Retina (tissue), 1 donor: ENCODE results near the gene INPP5F.
"Not testable (repeated sequence)": the region's sequence is repeated elsewhere in the genome, so short reads cannot be mapped to it uniquely, and the experiment has no call there.

ENCODE experiments used
- DNase-seq: peaks from one replicate; pipeline ENCODE4 v3.0.0-alpha.2; 2016

The INPP5F gene

DNA sequence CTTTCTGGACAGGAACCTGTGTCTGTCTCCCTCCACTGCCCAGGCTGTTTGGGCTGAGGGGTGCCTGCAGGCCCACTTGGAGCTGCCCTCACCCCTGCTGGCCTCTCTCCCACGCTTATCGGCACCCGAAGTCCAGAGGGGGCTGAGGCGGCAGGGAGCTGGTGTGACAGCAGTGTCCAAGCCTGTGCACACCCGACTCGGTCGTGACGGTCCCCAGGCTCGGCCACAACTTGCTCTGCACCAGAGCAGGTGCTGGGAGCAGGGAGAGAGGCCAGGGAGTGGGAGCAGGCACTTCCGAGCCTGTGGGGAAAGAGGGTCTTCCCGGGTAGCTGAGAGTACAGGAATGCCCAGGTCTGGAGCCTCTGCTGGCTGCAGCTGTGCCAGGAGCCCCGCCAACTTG lies 23.0 kb downstream of the INPP5F start:
- no peak for DNase-seq

DNA sequence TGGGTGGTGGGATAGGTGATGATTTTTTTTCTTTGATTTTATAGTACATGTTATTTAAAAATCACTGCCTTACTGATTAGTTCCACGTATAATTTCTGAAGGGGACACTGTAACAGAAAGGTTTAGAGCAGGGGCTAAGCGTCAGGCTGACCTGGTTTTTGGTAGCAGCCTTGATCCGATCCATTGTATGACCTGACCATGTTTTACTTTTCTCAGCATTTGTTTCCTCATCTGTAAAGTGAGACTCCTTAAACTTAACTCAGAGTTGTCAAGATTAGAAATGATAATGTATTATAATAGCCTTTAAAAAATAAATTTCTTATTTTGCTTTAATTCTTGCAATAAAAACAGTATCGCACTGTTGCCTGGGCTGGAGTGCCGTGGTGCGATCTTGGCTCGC lies 23.6 kb downstream of the INPP5F start:
- no peak for DNase-seq

DNA sequence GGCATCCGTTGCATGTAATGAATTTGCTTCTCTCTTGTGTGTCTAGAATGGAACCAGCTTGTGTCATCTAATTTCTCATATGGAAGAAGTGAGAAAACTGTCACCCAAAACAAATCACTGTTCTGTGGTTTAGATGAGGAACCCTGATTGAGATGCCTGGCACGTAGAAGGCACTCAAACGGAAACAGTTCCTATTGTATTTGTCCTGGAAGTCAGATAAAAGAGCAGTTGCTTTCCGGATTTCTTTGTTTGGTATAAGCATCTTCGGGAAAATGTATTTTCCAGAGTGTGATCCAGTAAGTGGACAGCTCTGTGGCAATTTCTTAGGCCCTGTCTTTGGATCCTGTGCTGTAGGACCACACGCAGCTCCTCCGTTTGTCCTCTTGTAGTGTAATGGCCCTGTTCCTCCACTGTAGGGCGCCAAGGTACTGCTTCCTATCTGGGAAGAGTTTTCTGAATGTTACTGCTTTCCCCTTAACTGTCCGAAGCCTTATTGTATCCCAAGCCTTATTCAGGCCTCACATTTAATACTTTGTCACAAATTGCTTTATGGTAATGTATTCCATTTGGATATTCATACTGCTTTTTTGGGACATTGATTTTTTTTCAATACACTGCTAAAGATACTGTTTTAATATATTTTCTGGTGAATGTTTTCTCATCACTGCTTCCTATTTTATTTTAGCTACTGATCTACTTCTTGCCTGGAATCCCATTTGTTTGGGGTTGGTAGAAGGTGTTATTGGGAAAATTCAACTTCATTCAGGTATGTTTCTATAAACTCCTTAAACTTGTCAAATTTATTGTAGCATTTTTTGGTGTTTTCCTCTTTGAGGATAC lies 24.8 kb downstream of the INPP5F start:
- peak; percentile 66 for DNase-seq

DNA sequence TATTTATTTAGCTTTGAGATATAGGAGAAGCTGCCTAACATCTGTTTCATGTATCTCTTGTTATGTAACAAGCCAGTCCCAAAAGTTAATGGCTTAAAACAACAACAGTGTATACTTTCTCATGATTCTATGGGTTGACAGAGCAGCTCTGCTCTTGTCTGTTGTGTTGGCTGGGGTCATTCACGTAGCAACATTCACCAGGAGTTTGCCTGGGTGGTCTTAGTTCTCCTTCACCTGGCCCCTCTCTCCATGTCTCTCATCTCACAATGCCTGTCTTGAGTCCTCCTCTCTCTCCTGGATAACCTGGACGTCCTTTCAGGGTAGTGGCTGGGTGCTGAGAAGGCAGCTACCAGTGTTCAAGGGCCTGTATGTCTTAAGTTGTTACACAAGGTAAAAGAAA lies 27.5 kb downstream of the INPP5F start:
- DNase-seq: no peak

DNA sequence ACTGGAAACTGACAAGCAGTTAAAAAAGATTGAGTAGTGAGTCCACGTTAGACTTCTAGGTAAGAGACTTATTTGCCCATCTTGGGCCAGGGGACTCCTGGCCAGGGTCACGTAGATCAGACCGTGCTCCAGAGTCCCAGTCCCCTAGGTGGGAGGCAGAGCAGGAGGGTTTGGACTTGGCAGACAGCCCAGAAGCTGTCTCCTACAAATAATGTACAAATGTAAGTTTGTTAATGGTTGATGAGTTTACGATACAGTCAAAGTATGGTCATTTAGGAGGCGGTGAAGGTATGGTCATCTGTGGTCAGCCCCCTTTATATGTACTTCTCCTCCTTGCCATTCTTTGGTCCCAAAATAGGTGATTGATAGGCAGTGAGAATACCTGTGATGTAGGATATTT lies 28.2 kb downstream of the INPP5F start:
- DNase-seq: no peak

DNA sequence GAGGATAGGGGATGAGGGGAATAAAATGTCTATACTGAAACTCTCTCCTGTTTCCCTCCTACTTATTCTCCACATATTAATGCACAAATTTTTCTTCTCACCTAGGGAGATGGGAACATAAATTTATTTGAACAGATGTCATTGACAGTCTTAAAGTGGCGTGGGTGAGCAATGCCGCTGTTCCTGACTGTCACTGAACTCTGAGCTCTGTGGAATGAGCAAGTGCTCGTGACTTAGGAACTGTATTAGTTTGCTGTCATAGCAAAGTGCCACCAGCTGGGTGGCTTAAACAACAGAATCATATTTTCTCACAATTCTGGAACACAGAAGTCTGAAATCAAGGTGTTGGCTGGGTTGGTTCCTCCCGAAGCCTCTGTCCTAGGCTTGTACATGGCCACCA lies 29.1 kb downstream of the INPP5F start:
- DNase-seq: no peak

DNA sequence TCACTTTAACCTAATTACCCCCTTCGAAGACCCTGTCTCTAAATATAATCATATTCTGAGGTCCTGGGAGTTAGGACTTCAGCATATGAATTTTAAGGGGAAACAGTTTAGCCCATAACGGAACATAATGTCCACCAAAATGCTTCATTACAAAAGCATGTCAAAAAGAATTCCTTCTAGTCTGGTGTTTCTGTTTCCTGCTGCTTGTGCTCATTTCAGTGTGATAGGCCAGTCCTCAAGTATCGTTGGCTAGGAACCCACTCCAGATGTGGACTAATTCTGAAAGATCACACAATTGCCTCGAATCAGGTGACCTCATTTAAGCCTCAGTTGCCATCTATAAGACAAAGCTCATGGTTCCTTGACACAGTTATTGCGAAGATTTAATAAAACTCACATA lies 29.6 kb downstream of the INPP5F start:
- no peak for DNase-seq

DNA sequence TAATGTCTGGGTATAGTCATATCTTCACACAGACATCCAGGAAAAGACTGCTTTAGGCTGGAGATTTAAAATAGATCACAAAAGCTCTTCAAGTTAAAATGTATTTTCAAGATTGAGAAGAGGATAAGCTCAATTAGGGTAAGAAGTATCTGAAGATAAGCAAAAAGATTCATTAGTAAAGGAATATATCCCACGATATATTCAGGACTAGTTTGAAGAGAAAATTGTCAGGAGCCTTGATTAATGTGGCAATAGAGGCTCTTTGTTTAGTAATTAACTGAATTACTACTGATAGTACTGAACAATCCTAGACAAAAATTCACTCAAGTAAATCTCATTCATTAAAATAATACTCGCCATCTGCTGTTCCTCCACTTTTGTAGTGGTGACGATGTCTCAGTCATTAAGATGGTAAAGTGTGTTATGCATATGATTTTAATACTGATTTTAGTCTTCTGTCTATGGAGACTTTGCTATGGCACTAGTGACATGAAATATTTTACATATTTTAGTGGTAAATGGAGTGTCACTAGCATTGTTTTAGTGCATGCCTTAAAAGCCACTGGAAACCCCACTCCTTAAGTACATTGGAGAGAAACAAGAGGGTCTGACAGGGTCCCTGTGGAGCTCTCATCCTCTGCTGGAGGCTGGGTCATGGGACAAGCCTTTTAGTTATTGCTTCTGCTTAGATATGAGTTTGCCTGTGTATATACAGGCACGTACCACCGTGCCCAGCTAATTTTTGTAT lies 32.8 kb downstream of the INPP5F start:
- DNase-seq: no peak

DNA sequence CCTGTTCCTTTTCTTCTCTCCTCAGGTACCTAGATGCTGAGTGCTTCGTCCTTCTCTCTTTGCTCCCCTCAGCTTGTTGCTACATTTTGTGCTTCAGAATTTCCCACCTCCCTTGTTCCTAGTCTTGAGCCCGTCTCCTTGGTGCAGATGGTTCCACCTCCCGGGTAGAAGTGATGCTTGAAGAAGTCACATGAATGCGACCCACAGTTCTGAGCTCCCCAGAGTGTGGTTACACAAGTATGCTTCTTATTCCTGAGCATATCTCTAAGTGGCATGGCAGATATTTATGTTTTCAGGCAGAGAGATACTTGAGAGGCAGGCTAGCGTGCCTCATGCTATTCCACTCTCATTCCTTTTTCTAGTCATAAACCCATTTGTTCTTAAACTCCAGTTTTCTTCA lies 34.0 kb downstream of the INPP5F start:
- DNase-seq: no peak

DNA sequence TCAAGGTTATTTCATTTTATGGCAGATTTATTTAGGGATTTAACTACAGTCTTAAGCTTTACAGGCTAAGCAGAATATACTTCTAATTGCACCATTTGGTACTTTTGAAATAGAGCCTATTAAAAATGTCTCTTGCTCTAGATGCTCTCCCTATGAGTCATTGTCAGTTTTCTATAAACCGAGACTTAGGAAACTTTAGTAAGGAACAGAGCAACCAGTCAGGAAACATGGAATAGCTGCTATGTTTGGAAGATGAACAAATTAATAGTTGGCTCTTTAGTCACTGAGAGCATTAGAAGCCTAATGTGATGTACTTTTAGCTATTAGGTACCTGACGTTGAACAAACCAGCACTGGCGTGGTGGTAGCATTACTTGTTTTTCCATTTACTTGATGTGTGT lies 35.3 kb downstream of the INPP5F start:
- no peak for DNase-seq

DNA sequence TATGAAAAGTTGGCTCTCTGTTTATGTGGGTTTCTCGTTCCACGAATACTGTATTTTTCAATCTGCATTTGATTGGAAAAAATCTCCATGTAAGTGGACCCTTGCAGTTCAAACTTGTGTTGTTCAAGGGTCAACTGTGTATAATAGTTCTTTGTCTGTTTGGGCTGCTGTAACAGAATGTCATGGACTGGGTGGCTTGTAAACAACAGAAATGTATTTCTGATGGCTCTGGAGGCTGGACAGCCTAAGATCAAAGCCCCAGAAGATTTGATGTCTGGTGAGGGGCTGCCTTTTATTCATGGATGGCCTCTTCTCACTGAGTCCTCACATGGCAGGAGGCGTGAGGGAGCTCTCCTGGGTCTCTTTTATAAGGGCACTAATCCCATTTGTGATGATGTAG lies 36.2 kb downstream of the INPP5F start:
- DNase-seq: no peak

DNA sequence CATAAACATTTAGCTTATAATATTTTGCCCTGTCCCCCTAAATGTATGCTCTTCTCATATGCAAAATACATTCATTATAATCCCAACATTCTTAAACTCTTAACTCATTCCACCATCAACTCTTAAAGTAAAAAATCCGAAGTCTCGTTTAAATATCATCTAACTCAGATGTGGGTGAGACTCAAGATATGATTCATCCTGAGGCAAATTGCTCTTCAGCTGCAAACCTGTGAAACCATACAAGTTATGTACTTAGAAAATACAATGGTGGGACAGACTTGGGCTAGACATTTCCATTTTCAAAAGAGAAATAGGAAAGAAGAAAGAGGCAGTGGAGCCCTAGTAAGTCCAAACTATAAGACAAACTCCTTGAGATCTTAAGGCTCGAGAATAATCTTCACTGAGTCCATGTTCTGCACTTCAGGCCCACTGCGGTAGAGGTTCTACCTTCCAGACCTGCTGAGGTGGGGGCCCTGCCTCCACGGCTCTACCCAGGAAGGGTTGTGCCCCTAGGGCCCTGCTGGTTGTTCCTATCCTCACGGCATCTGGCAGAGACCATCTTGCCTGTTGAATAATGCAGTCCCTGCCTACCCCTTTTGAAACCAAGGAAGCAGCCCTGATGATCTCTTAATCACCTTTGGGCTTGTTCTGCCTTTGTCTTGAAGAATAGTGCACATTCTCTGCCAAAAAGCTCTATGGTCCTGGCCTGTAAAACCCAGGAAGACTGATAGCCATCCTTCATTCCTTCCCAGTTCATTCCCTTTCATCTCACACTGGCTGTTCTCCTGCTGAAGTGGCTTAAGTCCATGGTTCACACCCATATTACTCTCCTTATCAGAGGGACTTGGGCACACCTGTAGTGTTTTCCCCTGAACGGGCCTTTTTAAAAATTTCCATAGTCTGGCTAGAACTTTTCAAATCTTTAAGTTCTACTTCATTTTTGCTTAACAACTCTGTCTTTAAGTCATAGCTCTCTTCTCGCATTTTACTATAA lies 37.3 kb downstream of the INPP5F start:
- DNase-seq: no peak

DNA sequence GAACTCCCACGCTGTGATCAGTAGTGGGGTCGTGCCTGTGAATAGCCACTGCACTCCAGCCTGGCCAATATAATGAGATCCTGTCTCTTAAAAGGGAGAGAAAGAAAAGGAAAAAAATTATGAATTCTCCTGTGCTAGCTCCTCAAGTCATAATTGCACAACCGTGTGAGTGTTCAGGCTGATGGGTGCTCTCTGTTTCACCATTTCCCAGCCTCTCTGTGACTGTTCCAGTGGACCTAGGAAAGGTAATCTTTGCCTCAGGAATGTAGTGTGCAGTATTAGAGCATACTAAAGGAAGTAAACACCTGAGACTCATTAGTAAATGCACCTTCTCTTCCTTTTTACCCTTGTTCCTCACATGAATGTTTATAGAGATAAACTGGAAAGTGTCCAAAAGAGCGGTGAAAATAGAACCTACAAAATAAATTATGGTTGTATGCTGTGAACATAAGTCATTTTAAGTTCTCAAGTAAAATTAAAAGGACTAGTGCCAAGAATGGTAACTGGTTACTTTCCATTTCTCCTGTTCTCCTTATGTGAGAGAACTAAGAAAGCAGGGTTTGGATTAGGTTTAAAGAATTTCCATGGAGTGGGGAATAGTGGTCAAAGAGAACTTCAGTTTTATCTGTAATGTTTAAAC lies 42.7 kb downstream of the INPP5F start:
- no peak for DNase-seq

DNA sequence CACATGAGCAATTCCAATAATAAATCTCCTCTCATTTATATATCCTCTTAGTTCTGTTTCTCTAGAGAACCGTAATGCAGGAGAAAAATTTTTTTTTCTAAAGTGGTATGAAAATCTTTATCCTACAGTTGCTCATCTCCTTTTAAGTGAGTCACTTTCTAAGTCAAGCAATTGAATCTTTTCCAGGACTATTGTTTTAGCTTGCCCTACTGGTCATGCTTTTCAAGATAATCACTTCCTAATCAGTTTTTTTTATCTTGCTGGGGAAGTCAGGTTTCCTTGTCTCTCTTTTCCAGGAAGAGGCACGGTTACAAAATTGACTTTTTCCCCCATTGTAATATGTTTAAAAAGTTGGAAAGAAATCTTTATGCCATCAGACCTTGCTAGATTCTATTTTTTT lies 44.0 kb downstream of the INPP5F start:
- DNase-seq: no peak

DNA sequence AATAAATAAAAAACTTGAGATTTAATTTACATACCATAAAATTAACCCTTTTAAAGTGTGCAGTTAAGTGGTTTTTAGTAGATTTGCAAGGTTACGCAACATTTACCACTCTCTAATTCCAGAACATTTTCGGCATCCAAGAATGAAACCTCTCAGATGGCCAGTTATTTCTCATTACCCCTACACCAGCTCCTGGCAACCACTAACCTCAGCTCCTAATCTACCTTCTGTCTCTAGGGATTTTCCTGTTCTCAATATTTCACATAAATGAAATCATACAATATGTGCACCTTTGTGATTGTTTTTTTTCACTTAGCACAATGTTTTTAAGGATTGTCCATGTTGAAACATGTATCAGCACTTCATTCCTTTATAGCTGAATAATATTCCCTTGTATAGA lies 45.1 kb downstream of the INPP5F start:
- DNase-seq: no peak

DNA sequence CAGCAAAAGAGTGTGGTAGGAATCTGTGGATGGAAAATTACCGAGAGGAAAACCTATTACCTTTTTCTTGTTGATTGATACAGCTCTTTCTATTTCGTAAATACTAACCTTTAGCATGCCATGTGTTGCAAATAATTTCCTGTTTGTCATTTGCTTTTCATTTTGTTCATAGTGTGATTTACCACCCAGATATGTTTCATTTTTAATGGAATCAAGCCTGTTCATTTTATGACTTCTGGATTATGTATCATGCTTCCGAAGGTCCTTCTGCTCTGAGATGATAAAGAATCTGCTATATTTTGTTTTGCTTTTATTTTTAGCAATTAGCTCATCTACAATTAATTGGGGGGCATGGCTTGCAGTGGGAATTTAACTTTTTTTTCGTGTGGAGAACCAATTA lies 46.5 kb downstream of the INPP5F start:
- no peak for DNase-seq

DNA sequence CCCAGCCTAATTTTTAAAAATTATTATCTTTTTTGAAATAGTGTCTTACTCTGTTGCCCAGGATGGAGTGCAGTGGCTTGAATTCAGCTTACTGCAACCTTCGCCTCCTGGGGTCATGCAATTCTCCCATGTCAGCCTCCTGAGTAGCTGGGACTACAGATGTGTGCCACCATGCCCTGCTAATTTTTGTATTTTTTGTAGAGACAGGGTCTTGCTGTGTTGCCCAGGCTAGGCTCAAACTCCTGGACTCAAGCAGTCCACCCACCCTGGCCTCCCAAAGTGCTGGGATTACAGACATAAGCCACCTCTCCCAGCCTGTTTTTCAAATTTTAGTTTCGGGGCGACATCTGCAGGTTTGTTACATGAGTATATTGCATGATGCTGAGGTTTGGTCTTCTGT lies 47.2 kb downstream of the INPP5F start:
- not testable (repeated sequence) for DNase-seq

DNA sequence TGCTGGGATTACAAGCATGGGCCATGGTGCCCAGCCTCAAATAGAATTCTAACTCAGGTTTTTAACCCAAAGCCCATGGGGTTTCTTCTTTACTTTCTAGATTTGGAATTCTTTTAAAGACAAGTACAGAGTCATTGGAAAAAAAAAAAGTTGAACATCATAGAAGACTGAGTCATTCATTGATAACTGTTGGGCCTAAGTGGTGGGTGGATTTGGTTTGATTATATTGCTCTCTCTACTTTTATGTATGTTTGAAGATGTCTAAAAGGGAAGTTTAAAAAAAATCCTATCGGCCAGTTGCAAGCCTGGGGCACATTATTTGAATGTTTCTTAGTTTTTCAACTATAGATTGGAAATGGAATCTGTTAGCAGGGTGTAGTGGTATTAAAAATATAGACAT lies 49.7 kb downstream of the INPP5F start:
- DNase-seq: no peak

DNA sequence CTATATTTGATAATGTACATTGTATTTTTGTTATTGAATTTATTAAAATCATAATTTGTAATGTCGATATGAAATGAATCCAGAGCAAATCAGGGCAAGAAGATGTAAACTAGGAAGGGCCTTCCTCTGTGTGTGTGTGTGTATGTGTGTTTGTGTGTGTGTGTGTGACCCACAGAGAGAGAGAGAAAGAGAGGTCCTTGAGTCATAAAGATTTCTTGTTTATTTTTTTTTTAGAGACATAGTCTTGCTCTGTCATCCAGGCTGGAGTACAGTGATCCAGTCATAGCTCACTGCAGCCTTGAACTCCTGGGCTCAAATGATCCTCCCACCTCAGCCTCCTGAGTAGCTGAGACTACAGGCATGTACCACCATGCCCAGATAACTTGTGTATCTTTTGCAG lies 50.7 kb downstream of the INPP5F start:
- DNase-seq: no peak

DNA sequence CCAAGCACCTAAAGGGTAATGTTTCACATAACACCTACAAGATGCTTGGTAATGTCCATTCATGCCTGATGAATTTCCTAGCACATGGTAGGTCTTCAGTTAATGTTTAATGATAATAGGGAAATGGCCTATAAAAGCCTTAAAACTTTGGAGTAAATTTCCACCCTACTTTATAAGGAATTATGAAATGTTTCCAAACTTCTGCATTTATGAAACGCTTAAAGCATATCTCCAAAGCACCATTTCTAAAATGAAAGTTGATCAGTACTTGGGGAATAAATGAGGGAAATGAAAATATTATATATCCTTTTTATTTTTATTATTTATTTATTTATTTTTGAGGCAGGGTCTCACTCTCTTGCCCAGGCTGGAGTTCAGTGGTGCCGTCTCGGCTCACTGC lies 51.8 kb downstream of the INPP5F start:
- DNase-seq: no peak

DNA sequence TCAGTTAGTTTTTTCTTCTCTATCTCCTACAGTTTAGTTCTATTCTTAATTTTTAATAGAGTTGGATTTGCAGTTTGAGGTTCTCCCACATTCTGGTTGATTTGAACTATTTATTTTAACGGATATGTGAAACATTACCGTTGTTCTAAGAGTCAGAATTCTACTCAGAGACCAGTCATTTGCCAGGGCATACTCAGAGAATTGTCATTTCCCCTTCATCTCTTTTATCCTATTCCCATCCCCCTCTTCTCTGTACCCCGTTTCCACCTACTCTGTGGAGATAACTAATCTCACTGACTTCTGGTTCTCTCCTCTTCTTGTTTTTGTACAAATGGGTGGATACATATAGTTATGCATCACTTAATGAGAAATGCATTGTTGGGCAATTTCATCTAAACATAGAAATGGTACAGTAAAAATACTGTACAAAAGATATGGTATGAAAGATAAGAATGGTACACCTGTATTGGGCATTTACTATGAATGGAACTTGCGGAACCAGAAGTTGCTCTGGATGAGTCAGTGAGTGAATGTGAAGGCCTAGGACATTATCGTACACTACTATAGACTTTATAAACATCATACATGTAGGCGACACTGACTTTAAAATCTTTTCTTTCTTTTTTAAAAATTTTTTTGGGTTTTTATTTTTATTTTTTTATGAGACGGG lies 53.1 kb downstream of the INPP5F start:
- DNase-seq: no peak

DNA sequence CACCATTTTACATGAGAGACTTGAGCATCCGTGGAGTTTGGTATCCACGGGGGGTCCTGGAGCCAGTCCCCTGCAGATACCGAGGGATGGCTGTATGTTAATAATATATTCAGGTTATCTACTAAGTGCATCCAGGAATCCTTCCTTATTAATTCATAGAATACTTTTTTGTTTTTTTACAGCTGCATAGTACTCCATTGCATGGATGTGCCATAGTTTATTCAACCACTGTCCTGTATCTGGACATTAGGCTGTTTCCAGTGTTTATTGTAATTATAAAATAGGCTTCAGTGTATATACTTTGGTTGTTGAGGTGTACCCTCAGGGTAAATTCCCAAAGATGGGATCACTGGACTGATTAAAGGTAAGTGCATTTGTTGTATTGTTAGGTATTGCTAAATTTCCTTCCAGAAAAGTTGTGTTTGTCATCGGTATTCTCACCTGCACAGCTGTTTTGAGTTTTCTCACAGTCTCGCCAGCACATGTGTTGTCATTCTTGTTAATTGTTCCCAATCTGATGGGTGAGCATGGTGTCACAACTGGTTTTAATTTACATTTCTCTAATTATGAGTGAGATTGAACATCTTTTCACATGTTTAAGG lies 55.1 kb downstream of the INPP5F start:
- no peak for DNase-seq
